IPS-18c (cell line): ENCODE results near the gene SFT2D3.
A peak's percentile ranks its signal among the peaks of the same experiment; 100 is the strongest.

Experiments used
- H3K4me3 ChIP-seq: 2 replicates; pipeline ENCODE4 v1.7.0; 2013; ENCODE audit warnings: low read depth, mild to moderate bottlenecking, low read length, moderate library complexity; ENCODE audit not compliant: insufficient read depth
- H3K9me3 ChIP-seq: one replicate; pipeline ENCODE4 v1.6.1; 2013; ENCODE audit warnings: mild to moderate bottlenecking, low read length, moderate library complexity; ENCODE audit not compliant: control insufficient read depth, insufficient read depth

SFT2D3 gene

GRCh38 chr2:127662937-127663565 is 38.2 kb upstream of the SFT2D3 start:
- Histone ChIP-seq H3K9me3 (no peaks in the 10 kb centered on the region), H3K4me3 (no peak overlapping the region)

- Histone ChIP-seq H3K9me3 (no peaks in the 10 kb centered on the region), H3K4me3 (no peak overlapping the region)
Measured at GRCh38 chr2:127663566-127664064, 37.7 kb upstream of the SFT2D3 start.

- no peaks in the 10 kb centered on the region for H3K9me3 ChIP-seq
- H3K4me3 ChIP-seq = peak overlapping the region; percentile 20
Measured at GRCh38 chr2:127664065-127664894, 37.0 kb upstream of the SFT2D3 start.

DNA sequence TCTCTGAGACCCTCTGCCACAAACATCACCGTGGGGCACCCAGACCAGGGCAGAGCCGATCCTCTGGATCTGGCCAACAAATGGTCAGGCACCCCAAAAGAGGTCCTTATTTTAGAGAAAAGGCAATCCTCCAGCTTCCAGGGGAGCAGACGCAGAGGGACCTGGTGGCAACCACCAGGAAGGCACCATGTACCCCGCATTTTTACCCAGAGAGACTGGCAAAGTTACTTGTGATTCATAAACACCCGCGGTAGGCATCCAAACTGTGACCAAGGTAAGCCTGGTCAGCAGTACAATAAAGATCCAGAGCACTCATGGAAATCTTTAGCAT is 36.4 kb upstream of the SFT2D3 start:
- Histone ChIP-seq H3K4me3 (0 out of 2 replicates have a peak overlapping the region, but pooled peaks have one; percentile 20), H3K9me3 (no peaks in the 10 kb centered on the region)

DNA sequence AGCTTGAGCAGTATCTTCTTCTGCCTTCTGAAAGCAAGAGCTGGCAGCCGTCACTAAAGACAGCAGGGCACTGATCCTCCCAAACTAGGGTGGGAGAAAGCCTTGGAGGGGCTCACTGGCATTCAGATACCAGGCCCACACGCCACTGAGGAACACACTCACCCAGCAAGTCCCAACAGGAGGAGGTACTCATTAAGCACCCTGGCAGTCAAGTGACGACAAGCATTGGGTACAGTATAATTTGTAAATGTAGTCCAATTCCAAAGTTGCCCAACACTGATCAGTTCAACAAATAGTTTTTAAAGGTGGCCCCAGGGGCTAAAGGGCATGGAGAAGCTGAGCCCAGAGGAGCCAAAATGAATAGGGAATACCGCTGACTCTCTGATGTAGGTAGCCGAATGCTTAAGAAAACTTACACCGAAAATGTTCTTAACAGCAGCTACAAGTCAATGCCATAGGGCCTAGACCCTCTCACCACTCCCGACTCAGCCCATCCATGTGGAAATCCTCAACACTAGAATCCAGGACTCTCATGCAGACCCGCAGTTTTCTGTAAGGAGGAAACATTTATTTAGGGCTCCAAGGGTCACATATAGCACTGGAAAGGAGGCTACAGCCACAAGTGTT is 35.9 kb upstream of the SFT2D3 start:
- no peaks in the 10 kb centered on the region for H3K9me3 ChIP-seq
- H3K4me3 ChIP-seq = no peak overlapping the region

GRCh38 chr2:127669056-127669455 is 32.2 kb upstream of the SFT2D3 start:
- H3K9me3 ChIP-seq = no peaks in the 10 kb centered on the region
- H3K4me3 ChIP-seq = no peak overlapping the region

- Histone ChIP-seq H3K4me3 (no peak overlapping the region), H3K9me3 (no peaks in the 10 kb centered on the region)
Measured at GRCh38 chr2:127670055-127670956, 31.0 kb upstream of the SFT2D3 start.

DNA sequence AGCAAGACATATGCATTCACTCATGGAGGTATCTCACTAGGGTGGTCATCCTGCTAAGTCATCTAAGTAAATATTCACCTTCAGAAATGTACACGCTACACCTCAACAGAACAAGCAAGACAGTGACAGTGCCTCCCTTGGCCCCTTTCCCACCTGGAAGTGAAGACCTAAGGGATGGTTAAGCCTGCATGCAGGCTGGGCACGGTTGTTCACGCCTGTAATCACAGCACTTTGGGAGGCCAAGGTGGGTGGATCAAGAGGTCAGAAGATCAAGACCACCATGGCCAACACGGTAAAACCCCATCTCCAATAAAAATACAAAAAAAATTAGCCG is 30.4 kb upstream of the SFT2D3 start:
- no peak overlapping the region for H3K4me3 ChIP-seq

GRCh38 chr2:127671557-127672302 is 29.6 kb upstream of the SFT2D3 start:
- Histone ChIP-seq H3K9me3 (no peaks in the 10 kb centered on the region), H3K4me3 (no peak overlapping the region)

More for the DNA sequence above, 30.4 kb upstream of the SFT2D3 start:
- no peaks in the 10 kb centered on the region for H3K9me3 ChIP-seq

DNA sequence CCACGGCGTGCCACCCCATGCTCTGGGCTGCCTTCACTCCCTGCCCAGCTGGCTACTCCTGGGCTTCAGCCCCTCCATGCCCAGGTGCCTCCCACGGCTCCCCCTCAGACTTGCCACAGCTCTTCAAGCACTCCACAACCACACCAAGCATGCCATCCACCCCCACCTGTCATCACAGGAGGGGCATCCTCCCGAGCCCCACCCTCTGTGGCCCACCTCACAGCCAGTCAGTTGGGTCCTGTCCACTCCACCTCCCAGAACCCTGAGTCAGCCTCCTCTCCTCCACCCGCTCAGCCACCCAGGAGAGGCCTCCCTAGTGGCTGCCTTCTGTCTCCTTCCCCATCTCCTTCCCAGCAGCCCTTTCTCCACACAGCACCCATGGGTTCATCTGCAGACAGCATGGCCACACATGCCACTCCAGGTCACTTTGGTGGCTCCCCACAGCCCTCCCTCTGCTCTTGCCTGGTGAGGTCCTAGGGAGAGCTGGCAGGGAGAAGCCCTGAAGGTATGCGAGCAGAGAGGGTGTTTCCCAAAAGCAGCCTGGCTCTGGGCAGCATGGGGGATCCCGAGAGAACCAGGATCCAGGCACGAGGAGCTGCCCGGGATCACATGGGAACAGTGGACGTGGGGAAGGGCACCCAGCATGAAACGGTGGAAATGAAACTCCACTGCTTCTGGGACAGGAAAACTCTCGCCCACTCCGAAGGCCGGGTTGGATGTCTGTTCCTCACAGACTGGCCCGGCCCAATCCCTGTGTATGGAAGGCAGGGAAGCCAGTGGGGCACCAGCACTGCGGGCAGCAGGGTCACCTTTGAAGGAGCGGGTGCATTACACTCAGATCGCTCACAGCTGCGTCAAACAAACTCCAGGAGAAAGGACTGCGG is 28.7 kb upstream of the SFT2D3 start:
- no peaks in the 10 kb centered on the region for H3K9me3 ChIP-seq
- no peak overlapping the region for H3K4me3 ChIP-seq

GRCh38 chr2:127673291-127674069 is 27.8 kb upstream of the SFT2D3 start:
- Histone ChIP-seq H3K9me3 (no peaks in the 10 kb centered on the region), H3K4me3 (peak overlapping the region; percentile 15; the same call in 1 of the 2 replicates)

DNA sequence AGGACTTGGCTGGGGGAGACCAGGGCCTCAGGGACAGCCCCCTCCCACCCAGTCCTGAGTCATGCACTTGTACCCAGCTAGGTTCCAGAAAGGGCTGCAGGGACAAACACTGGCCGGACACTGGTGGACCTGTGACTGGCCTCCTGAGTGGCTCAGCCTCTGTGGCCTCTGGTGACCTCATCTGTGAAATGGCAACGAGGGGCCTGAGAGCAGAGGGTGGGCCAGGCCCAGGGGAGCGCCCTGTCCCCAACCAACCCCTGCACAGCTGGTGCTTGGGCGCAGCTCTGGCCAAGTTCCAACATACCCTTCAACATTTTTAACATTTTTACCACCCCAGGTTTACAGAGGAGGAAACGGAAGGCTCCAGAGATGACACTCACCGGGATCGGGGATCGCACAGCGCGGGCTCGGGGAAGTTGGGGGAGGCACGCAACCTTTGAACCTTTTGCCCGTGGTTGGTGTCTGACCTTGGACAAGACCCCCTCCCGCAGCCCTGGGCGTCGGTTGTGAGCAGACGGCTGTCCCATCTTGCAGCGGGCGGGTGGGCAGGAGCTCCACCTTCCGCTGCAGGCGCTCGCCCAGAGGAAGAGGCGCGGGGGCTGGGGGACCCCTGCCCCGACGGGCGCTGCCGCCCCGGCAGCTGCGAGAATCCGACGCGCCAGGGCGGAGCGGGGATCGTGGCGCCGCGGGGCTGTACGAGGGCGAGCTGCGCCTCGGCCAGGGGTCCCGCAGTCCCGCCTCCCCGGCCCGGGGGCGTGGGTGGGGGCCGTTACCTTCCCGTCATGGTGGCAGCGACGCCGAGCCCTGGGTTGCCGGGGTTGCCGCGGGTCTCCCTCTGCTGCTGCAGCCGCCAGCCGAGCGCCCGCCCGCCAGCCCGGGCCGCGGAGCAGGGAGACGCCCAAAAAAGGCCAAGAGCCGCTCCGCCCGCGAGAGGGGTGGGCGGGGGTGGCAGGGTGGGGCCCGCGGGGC is 26.8 kb upstream of the SFT2D3 start:
- Histone ChIP-seq H3K9me3 (no peaks in the 10 kb centered on the region), H3K4me3 (peak overlapping the region; percentile 55)

- Histone ChIP-seq H3K4me3 (peak within 1 kb of the TSS; percentile 63), H3K9me3 (no peaks in the 10 kb centered on the region)
Measured at GRCh38 chr2:127675331-127676261, 25.7 kb upstream of the SFT2D3 start, which contains the start of gene LIMS2. Gene LIMS2 (minus strand): TSS chr2:127675530. CDS start chr2:127675024, 506 bp downstream.
